ENCODE results near the gene TPPP3.

The TPPP3 gene

GRCh38 chr16:67407176-67407787, 14.0 kb upstream of the TPPP3 start:
- in situ Hi-C loops (cut with MboI; ENCODE audit: low sequenced_read_pairs), result no loop called here

DNA sequence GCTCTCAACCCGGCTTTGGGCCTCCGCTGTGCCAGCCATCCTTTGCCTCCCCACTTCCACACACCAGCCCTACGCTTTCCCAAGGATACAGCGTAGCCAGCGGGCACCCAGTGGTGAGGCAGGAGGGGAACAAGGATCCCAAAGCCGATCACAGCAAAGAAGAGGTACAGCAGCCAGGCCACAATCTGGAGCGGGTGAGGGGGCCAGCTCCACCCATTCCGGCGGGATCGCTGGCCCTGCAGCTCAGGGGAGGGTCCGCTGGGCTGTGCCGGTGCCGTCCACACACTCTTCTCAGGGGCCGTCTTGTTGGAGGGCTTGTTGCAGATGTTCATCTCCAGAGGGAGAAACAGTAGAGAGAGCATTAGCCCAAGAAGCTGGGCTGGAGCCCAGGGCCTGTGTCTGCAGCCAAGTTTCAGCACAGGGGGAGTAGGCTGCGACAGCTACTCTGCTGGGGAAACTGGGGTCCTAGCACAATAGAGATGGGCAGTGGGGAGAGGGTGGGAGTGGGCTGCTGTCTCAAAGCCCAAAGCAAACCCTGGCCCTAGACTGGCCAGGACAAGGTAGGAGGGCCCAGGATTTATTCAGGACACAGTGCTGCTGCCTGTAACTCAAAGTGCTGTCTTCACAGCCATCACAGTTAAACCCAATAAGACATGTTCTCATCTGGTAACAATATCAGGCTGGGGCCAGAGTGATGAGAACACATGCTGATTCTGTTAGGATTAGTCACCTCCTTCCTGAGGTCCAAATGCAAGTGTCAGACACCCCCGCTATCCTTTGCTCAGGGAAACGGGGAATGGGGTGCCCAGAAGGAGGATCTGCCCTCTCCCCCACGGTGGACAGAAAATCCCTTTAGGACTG, 13.0 kb upstream of the TPPP3 start:
- in situ Hi-C loops (cut with MboI; ENCODE audit: low sequenced_read_pairs), result no loop called here

DNA sequence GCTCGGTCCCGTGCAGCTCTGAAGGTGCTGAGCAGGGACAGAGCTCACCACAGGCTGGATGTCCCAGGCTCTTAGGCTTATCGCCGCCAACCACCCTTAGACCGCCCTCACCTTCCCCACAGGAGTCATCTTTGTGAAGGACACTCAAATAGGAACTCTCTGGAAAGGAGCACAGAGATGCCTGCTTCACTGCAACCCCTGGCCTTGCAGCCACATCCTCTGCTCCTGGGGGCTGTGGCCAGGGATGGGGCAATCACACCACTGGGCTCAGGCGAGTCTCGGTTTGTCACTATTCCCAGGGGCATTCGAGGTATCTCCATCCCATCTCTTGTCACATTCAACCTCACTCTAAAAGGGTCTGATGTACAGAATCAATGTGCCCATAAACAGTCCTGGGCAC, 12.0 kb upstream of the TPPP3 start:
- in situ Hi-C loops (cut with MboI; ENCODE audit: low sequenced_read_pairs), result no loop called here

DNA sequence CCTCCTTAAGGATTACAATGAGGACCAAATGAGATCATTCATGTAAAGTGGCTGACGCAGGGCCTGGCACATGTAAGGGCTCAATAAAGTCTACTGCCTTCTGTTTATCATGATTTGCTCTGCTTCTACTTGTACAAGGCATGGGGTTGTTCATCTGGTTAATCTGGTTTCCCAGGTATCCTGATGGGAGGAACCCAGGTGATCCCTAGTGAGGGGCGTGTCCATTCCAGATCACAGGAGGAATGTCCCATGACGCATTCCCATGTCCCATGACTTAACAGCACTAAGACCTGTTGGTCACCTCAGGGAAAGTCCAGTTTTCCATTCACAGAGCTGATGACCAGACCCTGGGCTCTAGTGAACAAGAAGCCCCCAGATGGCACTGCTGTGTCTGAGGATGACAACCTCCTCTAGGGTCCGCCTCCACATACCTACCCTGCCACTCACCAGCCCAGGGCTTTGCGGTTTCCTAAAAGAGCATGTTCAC, 11.5 kb upstream of the TPPP3 start:
- in situ Hi-C loops (cut with MboI; ENCODE audit: low sequenced_read_pairs), result no loop called here

- in situ Hi-C loops (cut with MboI; ENCODE audit: low sequenced_read_pairs), result no loop called here
Measured at GRCh38 chr16:67403976-67404555, 10.8 kb upstream of the TPPP3 start.

- in situ Hi-C loops (cut with MboI; ENCODE audit: low sequenced_read_pairs), result no loop called here
Measured at GRCh38 chr16:67400901-67401300, 7.6 kb upstream of the TPPP3 start.

GRCh38 chr16:67399749-67400704, 6.7 kb upstream of the TPPP3 start:
- in situ Hi-C loops (cut with MboI; ENCODE audit: low sequenced_read_pairs), result no loop called here

DNA sequence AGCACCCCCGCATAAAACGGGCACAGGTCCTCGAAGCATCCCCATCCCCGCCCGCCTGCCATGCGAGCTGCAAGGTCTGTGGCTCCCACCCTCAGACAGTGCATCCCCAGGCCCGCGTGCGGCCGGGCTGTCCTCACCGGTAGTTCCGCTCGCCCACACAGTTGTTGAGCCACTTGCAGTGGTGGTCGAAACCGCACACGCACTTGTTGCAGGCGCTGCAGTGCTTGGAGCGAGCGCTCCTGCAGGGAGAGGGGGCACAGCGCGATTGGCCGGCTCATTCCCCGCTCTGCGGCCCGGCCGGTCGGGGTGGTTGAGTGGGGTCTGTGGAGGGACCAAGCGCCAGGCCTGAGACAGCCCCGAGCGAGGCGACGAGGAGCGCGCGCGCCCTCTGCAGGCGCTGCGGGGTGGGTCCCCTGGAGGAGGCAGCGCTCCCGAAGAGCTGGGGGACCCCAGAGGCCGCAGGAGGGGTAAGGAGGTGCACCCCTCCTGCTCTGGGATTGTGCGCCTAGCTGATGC, 6.0 kb upstream of the TPPP3 start:
- in situ Hi-C loops (cut with MboI; ENCODE audit: low sequenced_read_pairs), result no loop called here

GRCh38 chr16:67398546-67399217, 5.4 kb upstream of the TPPP3 start:
- in situ Hi-C loops (cut with MboI; ENCODE audit: low sequenced_read_pairs), result no loop called here

DNA sequence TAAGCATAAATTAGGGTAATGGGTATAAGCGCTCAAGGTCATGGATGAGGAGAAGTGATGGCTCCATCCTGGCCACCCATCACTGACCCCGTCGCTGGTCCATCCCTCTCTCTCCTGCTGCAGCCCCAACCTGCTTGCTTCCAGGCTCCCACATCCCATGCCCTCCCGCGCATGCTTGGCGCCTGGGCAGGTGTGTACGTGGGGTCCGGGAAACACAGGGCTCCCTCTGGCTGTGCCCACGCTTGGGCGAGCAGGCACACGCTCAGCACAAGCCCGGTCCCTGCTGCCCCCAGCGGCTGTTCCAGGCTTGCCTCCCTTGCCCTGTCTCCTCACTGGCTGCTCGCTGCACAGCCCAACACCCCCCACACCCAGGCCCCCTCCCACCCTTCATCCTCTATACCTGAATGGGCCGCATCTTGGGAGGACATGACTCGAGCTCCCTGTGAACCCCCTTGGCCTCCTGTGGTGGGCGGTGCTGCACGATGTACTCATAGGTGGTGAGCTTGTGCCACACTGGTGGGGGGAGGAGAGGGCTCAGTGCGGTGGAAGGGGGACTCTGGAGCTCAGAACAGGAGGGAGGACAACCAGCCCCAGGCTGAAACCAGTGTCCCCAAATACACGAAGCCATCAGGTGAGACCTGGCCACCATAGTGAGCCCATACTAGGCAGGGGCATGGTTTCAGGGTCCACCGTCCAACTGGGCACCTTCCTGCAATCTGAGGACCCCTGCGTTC, 4.7 kb upstream of the TPPP3 start:
- in situ Hi-C loops (cut with MboI; ENCODE audit: low sequenced_read_pairs), result no loop called here

GRCh38 chr16:67397036-67397801, 3.9 kb upstream of the TPPP3 start:
- in situ Hi-C loops (cut with MboI; ENCODE audit: low sequenced_read_pairs), result no loop called here

DNA sequence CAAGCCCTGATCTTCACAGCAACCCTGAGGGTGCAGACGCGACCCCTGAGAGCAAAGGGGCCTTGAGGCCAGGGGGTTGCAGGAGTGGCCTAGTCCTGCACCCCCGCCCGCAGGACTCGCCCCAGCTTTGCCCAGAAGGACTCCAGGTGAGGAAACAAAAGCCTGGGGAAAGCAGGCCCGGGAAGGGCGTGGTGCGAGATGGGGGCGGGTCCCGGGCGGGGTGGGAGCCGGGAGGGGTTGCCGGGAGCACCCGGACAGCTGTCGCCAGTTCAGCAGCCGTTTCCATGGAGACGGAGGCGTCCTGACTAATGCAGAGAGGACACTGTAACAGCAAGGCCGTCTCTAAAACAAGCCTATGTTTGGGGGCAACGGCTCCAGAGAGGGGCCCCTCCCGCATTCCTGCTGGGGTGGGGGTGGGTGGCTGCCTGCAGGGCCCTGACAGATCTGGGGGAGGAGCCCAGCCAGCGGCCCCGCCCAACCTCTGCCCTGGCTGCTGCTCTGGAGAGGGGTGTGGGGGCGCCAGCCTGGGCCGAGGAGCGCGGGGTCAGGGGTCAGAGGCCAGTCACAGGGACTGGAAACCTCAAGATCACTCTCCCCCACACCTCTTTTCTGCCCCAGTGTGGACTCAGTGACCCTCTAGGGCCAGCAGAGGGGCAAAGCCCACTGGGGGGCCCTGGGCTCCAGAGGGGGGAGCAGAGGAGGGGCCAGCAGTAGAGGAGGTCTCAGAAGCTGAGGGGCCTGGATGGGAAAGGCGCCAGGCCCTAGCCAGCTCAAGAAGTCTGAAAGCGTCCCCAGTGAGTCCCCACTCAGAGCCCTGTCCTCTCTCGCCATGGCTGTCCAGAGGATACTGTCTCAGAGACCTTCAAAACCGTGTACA, 3.1 kb upstream of the TPPP3 start:
- in situ Hi-C loops (cut with MboI; ENCODE audit: low sequenced_read_pairs), result no loop called here

DNA sequence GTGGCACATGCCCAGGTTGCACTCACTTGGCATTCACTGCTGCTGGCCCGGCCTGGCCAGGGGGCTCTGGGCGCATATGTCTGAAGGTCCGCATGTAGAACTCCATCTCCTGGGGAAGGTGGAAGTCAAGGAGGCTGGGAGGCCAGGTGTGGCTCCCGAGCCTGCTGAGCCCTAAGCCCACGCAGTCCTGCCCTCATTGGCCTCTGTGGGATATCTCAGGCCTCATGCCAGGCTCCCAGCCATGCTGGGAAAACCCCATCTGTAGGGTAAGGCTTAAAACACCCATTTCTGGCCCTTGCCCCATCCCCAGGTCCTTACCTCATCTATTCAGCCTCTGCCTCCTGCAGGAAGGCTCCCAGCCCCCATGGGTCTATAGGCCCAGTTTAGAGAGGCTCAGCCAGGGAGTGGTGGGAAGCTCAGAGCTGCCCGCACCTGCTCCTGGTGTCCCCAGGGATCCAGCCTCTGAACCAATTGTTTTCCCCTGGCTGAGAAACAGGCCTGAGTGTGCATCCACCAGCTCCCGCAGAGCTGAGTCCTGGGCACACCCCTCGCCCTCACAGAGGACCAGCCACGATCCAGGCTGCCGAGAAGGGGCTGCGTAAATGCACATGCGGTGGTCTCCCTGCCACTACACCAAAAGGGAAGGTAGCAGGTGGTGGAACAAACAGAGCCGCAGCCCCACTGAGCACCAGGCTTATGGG, 2.3 kb upstream of the TPPP3 start:
- in situ Hi-C loops (cut with MboI; ENCODE audit: low sequenced_read_pairs), result no loop called here

GRCh38 chr16:67395105-67395457, 1.8 kb upstream of the TPPP3 start:
- in situ Hi-C loops (cut with MboI; ENCODE audit: low sequenced_read_pairs), result no loop called here

DNA sequence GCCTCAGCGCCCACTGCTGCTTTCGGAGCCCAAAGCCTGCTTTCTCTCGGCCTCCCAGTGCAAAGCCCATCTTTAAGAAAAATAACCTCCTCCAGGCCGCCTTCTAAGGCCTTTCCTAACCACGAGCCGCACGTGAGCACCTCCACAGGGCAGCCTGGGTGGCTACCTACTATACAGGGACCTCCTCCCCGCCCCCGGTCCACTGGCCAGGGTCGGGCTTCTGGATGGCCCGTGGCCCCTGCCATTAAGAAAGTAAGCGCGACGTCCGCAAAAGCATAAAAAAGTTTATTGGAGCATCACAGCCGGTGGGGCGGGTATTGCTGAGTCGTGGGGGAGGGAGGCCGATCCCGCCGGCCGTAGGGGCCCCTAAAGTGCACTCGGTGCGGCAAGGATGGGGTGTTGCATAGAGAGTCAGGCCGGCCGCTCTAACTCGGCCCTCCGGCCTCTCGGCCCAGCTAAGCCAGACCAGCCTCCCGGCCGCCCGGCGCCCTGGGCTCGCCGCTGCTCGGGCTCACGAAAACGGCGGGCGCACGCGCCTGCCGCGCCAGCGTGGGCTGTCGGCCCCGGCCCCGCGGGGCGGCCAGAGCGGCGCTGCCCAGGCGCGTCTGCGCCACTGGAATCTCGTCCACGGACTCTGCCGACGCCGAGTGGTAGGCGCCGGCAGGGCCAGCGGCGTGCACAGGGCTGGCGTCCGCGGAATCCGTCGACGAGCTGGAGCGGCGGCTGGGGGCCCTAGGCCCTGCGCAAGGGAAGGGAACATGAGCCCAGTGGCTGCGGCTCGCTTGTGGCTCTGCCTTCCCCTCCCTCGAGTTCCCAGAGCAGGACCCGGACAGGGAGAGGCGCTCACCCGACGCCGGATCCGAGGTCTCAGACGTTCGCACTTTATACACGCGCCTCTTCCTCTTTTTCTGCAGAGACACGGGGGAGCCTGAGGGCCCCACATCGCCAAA, 1.1 kb upstream of the TPPP3 start:
- in situ Hi-C loops (cut with MboI; ENCODE audit: low sequenced_read_pairs), result no loop called here

- in situ Hi-C loops (cut with MboI; ENCODE audit: low sequenced_read_pairs), result no loop called here
Measured at GRCh38 chr16:67393788-67394154, 473 bp upstream of the TPPP3 start.

Measured in HL-60/S4 treated with phorbol 12-myristate 13-acetate at 8.2 ng/mL for 4 days and 3 days (cell line).